ENCODE measurements around the gene ANKRD33B.

- TF ChIP-seq CTCF (IDR thresholded peaks at IDR 0.05) (no peak), POLR2A (IDR thresholded peaks at IDR 0.05) (no peak)
Measured at GRCh38 chr5:10679336-10679988, 115.6 kb downstream of the ANKRD33B start.
